HL-60/S4 (cell line): Measurements from ENCODE around the gene ARAP1.

Source experiments
- in situ Hi-C: fragments of 300-500 bp; cut with MboI; formaldehyde crosslinking; loops from 2 replicates; pipeline ENCODE4 v1.14.3; 2022; ENCODE audit warnings: low sequenced_read_pairs

ARAP1 gene

GRCh38 chr11:72780296-72781062 is 28.3 kb upstream of the ARAP1 start:
- in situ Hi-C loops = no loop called here

GRCh38 chr11:72779495-72780128 is 27.4 kb upstream of the ARAP1 start:
- in situ Hi-C loops = no loop called here

GRCh38 chr11:72778535-72779494 is 26.6 kb upstream of the ARAP1 start:
- in situ Hi-C loops = no loop called here

- in situ Hi-C loops = no loop called here
Measured at GRCh38 chr11:72777755-72778278, 25.6 kb upstream of the ARAP1 start.

GRCh38 chr11:72776844-72777754 is 24.9 kb upstream of the ARAP1 start:
- in situ Hi-C loops = no loop called here

GRCh38 chr11:72776117-72776843 is 24.1 kb upstream of the ARAP1 start:
- in situ Hi-C loops = no loop called here

GRCh38 chr11:72775288-72776110 is 23.3 kb upstream of the ARAP1 start:
- in situ Hi-C loops = no loop called here

GRCh38 chr11:72774499-72774898 is 22.3 kb upstream of the ARAP1 start:
- in situ Hi-C loops = no loop called here

GRCh38 chr11:72773696-72774095 is 21.5 kb upstream of the ARAP1 start:
- in situ Hi-C loops = no loop called here

GRCh38 chr11:72773291-72773690 is 21.1 kb upstream of the ARAP1 start:
- in situ Hi-C loops = no loop called here

GRCh38 chr11:72772059-72772458 is 19.9 kb upstream of the ARAP1 start:
- in situ Hi-C loops = no loop called here

GRCh38 chr11:72771507-72771906 is 19.3 kb upstream of the ARAP1 start:
- in situ Hi-C loops = no loop called here

- in situ Hi-C loops = no loop called here
Measured at GRCh38 chr11:72770799-72771198, 18.6 kb upstream of the ARAP1 start.

- in situ Hi-C loops = no loop called here
Measured at GRCh38 chr11:72769680-72770079, 17.5 kb upstream of the ARAP1 start.

GRCh38 chr11:72768581-72768980 is 16.4 kb upstream of the ARAP1 start:
- in situ Hi-C loops = no loop called here

- in situ Hi-C loops = no loop called here
Measured at GRCh38 chr11:72767203-72768062, 15.2 kb upstream of the ARAP1 start.

GRCh38 chr11:72766152-72766902 is 14.1 kb upstream of the ARAP1 start:
- in situ Hi-C loops = no loop called here
